ENCODE data around the gene DDX60.

DNA sequence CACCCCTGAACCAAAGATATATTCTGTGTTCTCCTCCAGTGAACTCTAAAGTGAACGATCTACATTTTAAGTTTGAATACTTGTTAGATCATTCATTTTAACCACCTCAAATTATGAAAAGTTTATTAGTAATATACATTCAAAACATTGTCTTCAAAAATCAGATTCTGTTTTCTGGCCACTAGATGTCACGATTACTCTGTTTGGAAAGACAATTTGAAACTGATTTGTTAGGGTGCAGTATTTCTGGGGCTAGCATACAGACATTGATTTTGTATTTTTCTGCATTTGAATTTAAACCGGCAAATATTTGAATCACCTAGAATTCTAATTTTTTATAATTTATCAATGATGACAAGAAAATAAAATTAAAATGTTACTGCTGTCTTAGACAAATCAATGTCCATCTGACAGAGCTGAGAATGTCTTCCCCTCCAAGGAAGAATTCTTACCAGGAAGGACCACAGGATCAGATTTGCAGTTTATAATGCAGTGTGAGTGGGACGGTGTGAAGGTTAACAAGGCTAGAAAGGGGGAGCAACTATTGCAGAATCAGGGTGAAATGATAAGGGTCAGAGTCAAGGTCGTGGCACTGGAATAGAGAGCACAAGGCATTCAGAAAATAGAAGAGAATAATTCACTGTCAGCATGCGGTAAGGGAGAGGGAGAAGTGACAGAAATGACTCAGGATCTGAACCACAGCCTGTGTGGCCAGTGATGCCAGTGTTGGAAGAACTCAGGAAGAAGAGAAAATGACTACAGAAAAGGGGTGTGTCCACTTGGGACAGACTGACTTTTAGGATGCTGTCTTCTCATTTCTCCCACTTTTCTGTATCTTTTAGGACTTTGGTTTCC, 134.6 kb downstream of the DDX60 start:
- TF ChIP-seq, protein P1, sequence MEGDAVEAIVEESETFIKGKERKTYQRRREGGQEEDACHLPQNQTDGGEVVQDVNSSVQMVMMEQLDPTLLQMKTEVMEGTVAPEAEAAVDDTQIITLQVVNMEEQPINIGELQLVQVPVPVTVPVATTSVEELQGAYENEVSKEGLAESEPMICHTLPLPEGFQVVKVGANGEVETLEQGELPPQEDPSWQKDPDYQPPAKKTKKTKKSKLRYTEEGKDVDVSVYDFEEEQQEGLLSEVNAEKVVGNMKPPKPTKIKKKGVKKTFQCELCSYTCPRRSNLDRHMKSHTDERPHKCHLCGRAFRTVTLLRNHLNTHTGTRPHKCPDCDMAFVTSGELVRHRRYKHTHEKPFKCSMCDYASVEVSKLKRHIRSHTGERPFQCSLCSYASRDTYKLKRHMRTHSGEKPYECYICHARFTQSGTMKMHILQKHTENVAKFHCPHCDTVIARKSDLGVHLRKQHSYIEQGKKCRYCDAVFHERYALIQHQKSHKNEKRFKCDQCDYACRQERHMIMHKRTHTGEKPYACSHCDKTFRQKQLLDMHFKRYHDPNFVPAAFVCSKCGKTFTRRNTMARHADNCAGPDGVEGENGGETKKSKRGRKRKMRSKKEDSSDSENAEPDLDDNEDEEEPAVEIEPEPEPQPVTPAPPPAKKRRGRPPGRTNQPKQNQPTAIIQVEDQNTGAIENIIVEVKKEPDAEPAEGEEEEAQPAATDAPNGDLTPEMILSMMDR (IDR thresholded peaks at IDR 0.05), result peak in 2 of 3 donors; percentile 13 to 24
- no peak for TF ChIP-seq POLR2A (IDR thresholded peaks at IDR 0.05)
